Measurements from ENCODE around the gene IGSF6. TPM values are rescaled to one million over a fixed set of nuclear protein-coding genes. Genes with fewer than 3 reads are reported as not detected.

Gene IGSF6
- total and polyA plus RNA-seq, 2 of the 4 experiments (the other 2 are of a cell fraction) = not detected

- Histone ChIP-seq H3K4me1 (ENCODE audit: control insufficient read depth, insufficient read depth, low read length) (no peaks in the 10 kb centered on the region; the same call in 1 of the 2 replicates), H4K91ac (ENCODE audit: insufficient read depth, low read depth, low read length) (no peak overlapping the region), H3K9me3 (ENCODE audit: control insufficient read depth, insufficient read depth, low read length) (no peaks in the 10 kb centered on the region), H2AFZ (replicated peaks; ENCODE audit: low read length, poor library complexity) (no peak overlapping the region), H3K14ac (replicated peaks; ENCODE audit: low read depth, low read length) (no peak overlapping the region), H3K23ac (ENCODE audit: low read depth, low read length) (no peak overlapping the region), H3K36me3 (ENCODE audit: control insufficient read depth, insufficient read depth, low read length) (peaks cover 6% of the 10 kb centered on the region), H3K27ac (ENCODE audit: insufficient read depth, low read length) (no peak overlapping the region), H2BK15ac (ENCODE audit: low read depth, low read length) (no peak overlapping the region), H3K79me1 (ENCODE audit: low read depth in 1 of 2, low read length in 2 of 2) (peaks cover 14 to 21% of the 10 kb centered on the region in 2 experiments), H3K27me3 (ENCODE audit: control insufficient read depth, insufficient read depth, low read length) (no peaks in the 10 kb centered on the region), H4K8ac (ENCODE audit: low read depth in 2 of 2, low read length in 2 of 2) (no peak overlapping the region), H2AK5ac (ENCODE audit: low read depth, low read length) (no peak overlapping the region), H3K4me2 (ENCODE audit: low read depth, low read length) (no peak overlapping the region), H4K20me1 (ENCODE audit: insufficient read depth, low read length) (no peaks in the 10 kb centered on the region), H2BK120ac (ENCODE audit: low read depth, low read length) (no peak overlapping the region), H3K9me1 (ENCODE audit: insufficient read depth, low read length) (no peaks in the 10 kb centered on the region), H3K4ac (ENCODE audit: low read depth, low read length) (no peak overlapping the region), H2AK9ac (replicated peaks; ENCODE audit: low read depth, low read length, poor library complexity) (no peak overlapping the region), H3K56ac (ENCODE audit: extremely low read depth, insufficient read depth, low read length) (no peak overlapping the region), H3K9ac (ENCODE audit: low read depth, low read length) (no peak overlapping the region), H3K18ac (ENCODE audit: low read depth, low read length) (no peak overlapping the region), H2BK5ac (ENCODE audit: low read depth, low read length, poor library complexity, severe bottlenecking) (no peak overlapping the region), H3K4me3 (ENCODE audit: insufficient read depth, low read depth, low read length) (no peak overlapping the region), H4K5ac (ENCODE audit: low read depth, low read length) (no peak overlapping the region), H2BK20ac (ENCODE audit: low read depth, low read length) (no peak overlapping the region)
- POLR2A ChIA-PET (ENCODE audit: unreplicated experiment) = no interaction called here
- WGBS, 2 experiments (ENCODE audit: extremely low coverage in 2 of 2, insufficient read length in 1 of 2) = 100% methylated on average over 1 of the region's 5 CpGs; no CpG with 5 or more reads in 1 of the 2 experiments
- intact Hi-C loops (cut with micrococcal nuclease) = no loop called here
- no peak for DNase-seq
- no peak for ATAC-seq (ENCODE audit: low read depth)
- no peak for TF ChIP-seq ELK1 (IDR thresholded peaks at IDR 0.05; ENCODE audit: borderline replicate concordance, low read depth, low read length)
- TF ChIP-seq BHLHE40 (IDR thresholded peaks at IDR 0.05; ENCODE audit: low read depth, low read length) = no peak
- BruUV-seq (replicated peaks) = no TSS peak
- dilution Hi-C loops (cut with HindIII; ENCODE audit: low sequenced_read_pairs, unreplicated experiment) = no loop called here
- in situ Hi-C loops (cut with MboI; ENCODE audit: low sequenced_read_pairs) = loop anchor here (10.0 kb wide), 1 partner anchor 59 kb away; the partner anchor contains the start of gene METTL9
- CTCF ChIA-PET = no interaction called here
Observed at GRCh38 chr16:21653571-21653970, 1.2 kb upstream of the IGSF6 start.

Measured in IMR-90 (cell line).